ENCODE results near the gene LGALS16.

DNA sequence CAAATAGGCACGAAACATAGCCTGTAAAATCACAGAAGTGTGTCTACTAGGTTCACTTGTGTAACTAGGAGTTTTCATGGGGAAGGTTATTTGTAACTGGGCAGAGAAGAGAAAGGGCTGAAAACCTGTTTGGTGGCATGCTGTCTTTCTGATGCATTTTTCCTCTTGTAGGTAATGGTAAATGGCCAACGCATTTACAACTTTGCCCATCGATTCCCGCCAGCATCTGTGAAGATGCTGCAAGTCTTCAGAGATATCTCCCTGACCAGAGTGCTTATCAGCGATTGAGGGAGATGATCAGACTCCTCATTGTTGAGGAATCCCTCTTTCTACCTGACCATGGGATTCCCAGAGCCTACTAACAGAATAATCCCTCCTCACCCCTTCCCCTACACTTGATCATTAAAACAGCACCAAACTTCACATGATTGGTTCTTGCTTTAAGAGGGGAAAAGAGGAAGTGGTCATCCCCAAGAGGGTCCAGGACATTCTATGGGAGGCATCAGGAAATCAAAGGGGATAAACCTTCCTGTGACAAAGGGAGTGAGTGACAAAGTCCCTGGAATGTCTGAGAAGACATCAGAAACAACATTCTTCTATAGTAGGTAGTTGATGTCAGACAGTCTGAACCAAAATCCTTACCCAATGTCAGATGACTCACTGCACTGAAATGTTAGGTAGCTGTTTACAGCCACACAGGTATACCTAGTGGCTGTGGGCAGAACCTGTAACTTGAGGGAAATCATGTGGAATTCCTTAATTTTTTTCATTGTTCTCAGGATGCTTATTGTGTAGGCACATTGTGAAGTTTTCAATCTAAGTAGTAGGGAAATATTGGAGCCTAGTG lies 53.5 kb downstream of the LGALS16 start:
- TF ChIP-seq, protein P1, sequence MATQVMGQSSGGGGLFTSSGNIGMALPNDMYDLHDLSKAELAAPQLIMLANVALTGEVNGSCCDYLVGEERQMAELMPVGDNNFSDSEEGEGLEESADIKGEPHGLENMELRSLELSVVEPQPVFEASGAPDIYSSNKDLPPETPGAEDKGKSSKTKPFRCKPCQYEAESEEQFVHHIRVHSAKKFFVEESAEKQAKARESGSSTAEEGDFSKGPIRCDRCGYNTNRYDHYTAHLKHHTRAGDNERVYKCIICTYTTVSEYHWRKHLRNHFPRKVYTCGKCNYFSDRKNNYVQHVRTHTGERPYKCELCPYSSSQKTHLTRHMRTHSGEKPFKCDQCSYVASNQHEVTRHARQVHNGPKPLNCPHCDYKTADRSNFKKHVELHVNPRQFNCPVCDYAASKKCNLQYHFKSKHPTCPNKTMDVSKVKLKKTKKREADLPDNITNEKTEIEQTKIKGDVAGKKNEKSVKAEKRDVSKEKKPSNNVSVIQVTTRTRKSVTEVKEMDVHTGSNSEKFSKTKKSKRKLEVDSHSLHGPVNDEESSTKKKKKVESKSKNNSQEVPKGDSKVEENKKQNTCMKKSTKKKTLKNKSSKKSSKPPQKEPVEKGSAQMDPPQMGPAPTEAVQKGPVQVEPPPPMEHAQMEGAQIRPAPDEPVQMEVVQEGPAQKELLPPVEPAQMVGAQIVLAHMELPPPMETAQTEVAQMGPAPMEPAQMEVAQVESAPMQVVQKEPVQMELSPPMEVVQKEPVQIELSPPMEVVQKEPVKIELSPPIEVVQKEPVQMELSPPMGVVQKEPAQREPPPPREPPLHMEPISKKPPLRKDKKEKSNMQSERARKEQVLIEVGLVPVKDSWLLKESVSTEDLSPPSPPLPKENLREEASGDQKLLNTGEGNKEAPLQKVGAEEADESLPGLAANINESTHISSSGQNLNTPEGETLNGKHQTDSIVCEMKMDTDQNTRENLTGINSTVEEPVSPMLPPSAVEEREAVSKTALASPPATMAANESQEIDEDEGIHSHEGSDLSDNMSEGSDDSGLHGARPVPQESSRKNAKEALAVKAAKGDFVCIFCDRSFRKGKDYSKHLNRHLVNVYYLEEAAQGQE (IDR thresholded peaks at IDR 0.05; ENCODE audit: low read depth), result no peak
- TF ChIP-seq, protein P2, sequence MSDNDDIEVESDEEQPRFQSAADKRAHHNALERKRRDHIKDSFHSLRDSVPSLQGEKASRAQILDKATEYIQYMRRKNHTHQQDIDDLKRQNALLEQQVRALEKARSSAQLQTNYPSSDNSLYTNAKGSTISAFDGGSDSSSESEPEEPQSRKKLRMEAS (IDR thresholded peaks at IDR 0.05), result no peak
- no peak for TF ChIP-seq TCF12 (IDR thresholded peaks at IDR 0.05; ENCODE audit: low read depth)
- TF ChIP-seq, protein P3, sequence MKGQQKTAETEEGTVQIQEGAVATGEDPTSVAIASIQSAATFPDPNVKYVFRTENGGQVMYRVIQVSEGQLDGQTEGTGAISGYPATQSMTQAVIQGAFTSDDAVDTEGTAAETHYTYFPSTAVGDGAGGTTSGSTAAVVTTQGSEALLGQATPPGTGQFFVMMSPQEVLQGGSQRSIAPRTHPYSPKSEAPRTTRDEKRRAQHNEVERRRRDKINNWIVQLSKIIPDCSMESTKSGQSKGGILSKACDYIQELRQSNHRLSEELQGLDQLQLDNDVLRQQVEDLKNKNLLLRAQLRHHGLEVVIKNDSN (IDR thresholded peaks at IDR 0.05), result no peak
- TF ChIP-seq EP300 (IDR thresholded peaks at IDR 0.05; ENCODE audit: borderline replicate concordance), result no peak
- TF ChIP-seq NFIC (IDR thresholded peaks at IDR 0.05), result no peak
- no peak for TF ChIP-seq TAF1 (IDR thresholded peaks at IDR 0.05; ENCODE audit: low read depth)
